ENCODE measurements around the gene OBP2A. TPM values are rescaled to one million over a fixed set of nuclear protein-coding genes. Genes with fewer than 3 reads are reported as not detected.

The OBP2A gene
- total and polyA plus RNA-seq, 2 of the 8 experiments (the other 6 are each of a cell fraction or from before 2014, with no cell fraction given): not detected

GRCh38 chr9:135574331-135574730 is 28.4 kb downstream of the OBP2A start (continued):
- TF ChIP-seq, protein P1, sequence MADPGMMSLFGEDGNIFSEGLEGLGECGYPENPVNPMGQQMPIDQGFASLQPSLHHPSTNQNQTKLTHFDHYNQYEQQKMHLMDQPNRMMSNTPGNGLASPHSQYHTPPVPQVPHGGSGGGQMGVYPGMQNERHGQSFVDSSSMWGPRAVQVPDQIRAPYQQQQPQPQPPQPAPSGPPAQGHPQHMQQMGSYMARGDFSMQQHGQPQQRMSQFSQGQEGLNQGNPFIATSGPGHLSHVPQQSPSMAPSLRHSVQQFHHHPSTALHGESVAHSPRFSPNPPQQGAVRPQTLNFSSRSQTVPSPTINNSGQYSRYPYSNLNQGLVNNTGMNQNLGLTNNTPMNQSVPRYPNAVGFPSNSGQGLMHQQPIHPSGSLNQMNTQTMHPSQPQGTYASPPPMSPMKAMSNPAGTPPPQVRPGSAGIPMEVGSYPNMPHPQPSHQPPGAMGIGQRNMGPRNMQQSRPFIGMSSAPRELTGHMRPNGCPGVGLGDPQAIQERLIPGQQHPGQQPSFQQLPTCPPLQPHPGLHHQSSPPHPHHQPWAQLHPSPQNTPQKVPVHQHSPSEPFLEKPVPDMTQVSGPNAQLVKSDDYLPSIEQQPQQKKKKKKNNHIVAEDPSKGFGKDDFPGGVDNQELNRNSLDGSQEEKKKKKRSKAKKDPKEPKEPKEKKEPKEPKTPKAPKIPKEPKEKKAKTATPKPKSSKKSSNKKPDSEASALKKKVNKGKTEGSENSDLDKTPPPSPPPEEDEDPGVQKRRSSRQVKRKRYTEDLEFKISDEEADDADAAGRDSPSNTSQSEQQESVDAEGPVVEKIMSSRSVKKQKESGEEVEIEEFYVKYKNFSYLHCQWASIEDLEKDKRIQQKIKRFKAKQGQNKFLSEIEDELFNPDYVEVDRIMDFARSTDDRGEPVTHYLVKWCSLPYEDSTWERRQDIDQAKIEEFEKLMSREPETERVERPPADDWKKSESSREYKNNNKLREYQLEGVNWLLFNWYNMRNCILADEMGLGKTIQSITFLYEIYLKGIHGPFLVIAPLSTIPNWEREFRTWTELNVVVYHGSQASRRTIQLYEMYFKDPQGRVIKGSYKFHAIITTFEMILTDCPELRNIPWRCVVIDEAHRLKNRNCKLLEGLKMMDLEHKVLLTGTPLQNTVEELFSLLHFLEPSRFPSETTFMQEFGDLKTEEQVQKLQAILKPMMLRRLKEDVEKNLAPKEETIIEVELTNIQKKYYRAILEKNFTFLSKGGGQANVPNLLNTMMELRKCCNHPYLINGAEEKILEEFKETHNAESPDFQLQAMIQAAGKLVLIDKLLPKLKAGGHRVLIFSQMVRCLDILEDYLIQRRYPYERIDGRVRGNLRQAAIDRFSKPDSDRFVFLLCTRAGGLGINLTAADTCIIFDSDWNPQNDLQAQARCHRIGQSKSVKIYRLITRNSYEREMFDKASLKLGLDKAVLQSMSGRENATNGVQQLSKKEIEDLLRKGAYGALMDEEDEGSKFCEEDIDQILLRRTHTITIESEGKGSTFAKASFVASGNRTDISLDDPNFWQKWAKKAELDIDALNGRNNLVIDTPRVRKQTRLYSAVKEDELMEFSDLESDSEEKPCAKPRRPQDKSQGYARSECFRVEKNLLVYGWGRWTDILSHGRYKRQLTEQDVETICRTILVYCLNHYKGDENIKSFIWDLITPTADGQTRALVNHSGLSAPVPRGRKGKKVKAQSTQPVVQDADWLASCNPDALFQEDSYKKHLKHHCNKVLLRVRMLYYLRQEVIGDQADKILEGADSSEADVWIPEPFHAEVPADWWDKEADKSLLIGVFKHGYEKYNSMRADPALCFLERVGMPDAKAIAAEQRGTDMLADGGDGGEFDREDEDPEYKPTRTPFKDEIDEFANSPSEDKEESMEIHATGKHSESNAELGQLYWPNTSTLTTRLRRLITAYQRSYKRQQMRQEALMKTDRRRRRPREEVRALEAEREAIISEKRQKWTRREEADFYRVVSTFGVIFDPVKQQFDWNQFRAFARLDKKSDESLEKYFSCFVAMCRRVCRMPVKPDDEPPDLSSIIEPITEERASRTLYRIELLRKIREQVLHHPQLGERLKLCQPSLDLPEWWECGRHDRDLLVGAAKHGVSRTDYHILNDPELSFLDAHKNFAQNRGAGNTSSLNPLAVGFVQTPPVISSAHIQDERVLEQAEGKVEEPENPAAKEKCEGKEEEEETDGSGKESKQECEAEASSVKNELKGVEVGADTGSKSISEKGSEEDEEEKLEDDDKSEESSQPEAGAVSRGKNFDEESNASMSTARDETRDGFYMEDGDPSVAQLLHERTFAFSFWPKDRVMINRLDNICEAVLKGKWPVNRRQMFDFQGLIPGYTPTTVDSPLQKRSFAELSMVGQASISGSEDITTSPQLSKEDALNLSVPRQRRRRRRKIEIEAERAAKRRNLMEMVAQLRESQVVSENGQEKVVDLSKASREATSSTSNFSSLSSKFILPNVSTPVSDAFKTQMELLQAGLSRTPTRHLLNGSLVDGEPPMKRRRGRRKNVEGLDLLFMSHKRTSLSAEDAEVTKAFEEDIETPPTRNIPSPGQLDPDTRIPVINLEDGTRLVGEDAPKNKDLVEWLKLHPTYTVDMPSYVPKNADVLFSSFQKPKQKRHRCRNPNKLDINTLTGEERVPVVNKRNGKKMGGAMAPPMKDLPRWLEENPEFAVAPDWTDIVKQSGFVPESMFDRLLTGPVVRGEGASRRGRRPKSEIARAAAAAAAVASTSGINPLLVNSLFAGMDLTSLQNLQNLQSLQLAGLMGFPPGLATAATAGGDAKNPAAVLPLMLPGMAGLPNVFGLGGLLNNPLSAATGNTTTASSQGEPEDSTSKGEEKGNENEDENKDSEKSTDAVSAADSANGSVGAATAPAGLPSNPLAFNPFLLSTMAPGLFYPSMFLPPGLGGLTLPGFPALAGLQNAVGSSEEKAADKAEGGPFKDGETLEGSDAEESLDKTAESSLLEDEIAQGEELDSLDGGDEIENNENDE (IDR thresholded peaks at IDR 0.05; ENCODE audit: insufficient replicate concordance, low read length): no peak
- no peak for TF ChIP-seq TAF1 (IDR thresholded peaks at IDR 0.05; ENCODE audit: low read depth, low read length)
- no peak for TF ChIP-seq TAF7 (optimal IDR thresholded peaks at IDR 0.05; ENCODE audit: borderline replicate concordance, low read depth, low read length)
- no peak for TF ChIP-seq TCF12 (IDR thresholded peaks at IDR 0.05; ENCODE audit: low read depth, low read length)
- no peak for TF ChIP-seq GABPA (IDR thresholded peaks at IDR 0.05; ENCODE audit: borderline replicate concordance, insufficient read depth, low read length)
- no peak for TF ChIP-seq EP300 (IDR thresholded peaks at IDR 0.05; ENCODE audit: borderline replicate concordance in 1 of 2, low read depth in 2 of 2, low read length in 2 of 2)

Data from H1 (cell line).